BJ (cell line): ENCODE data around the gene EFCAB12. TPM values are rescaled to one million over a fixed set of nuclear protein-coding genes. Genes with fewer than 3 reads are reported as not detected.

Experiments used
- CTCF ChIA-PET: fragments of 350-600 bp; formaldehyde crosslinking; extraction: SDS; loops from one replicate; lab custom pipeline; 2021; ENCODE audit warnings: antibody characterized with exemption, inconsistent platforms; lab: Yijun Ruan, JAX
- POLR2A ChIA-PET: fragments of 300-600 bp; sonication (Branson Sonifier 250); formaldehyde crosslinking; extraction: SDS; loops from one replicate; lab custom pipeline; 2021; ENCODE audit warnings: antibody characterized with exemption; lab: Charles Lee
- DNase-seq: peaks from one replicate; pipeline ENCODE4 v3.0.0-alpha.2; 2011; ENCODE audit warnings: low read depth
- H3K27me3 ChIP-seq: 2 replicates; pipeline ENCODE4 v1.6.0; 2011; ENCODE audit warnings: low read length; ENCODE audit not compliant: control insufficient read depth, insufficient read depth
- H3K36me3 ChIP-seq: 2 replicates; pipeline ENCODE4 v1.5.1; 2011; ENCODE audit warnings: low read length; ENCODE audit not compliant: control insufficient read depth, insufficient read depth
- H3K4me3 ChIP-seq: 2 replicates; pipeline ENCODE4 v1.5.1; 2011; ENCODE audit warnings: low read depth, mild to moderate bottlenecking, control low read depth, low read length
- CTCF ChIP-seq: IDR thresholded peaks from 2 replicates; pipeline ENCODE4 v1.5.1; 2011; ENCODE audit warnings: low read depth, mild to moderate bottlenecking, control low read depth, inconsistent platforms, low read length, moderate library complexity; ENCODE audit not compliant: insufficient read depth
- polyA plus RNA-seq: library from polyadenylated mRNA; depleted of rRNA; stranded (reverse); fragments of >200 nt; gene quantifications from 2 replicates; pipeline ENCODE4 v1.2.3, GENCODE V29; 2011

The EFCAB12 gene
- polyA plus RNA-seq, 1 experiment: 0.02 TPM

- Histone ChIP-seq H3K4me3 (peak overlapping the region; percentile 78), H3K36me3 (peaks cover 2% of the 10 kb centered on the region; the same call in 1 of the 2 replicates), H3K27me3 (no peaks in the 10 kb centered on the region)
- ChIA-PET CTCF (interaction anchor here (0.7 to 3.0 kb wide), 5 partner anchors 24 to 501 kb away, joined by 3 to 8 read pairs (median 3); a partner anchor contains a TSS), POLR2A (no interaction called here)
- TF ChIP-seq CTCF: no peak
- DNase-seq: no peak
These were observed 12.3 kb upstream of the EFCAB12 start for GRCh38 chr3:129440618-129441190.

GRCh38 chr3:129439817-129440617, 11.6 kb upstream of the EFCAB12 start, which contains the start of the genes IFT122 and MBD4:
Gene IFT122 (plus strand): TSS chr3:129440224. CDS start chr3:129440331, 107 bp downstream.
Gene MBD4 (minus strand): TSS chr3:129439948. CDS start chr3:129439833, 115 bp downstream.
- Histone ChIP-seq H3K36me3 (peaks cover 2% of the 10 kb centered on the region; the same call in 1 of the 2 replicates), H3K27me3 (no peaks in the 10 kb centered on the region), H3K4me3 (peak within 1 kb of the TSS; percentile 94)
- ChIA-PET POLR2A (interaction anchor here (0.6 kb wide), 1 partner anchor 11 kb away, joined by 6 read pairs; no protein-coding TSS in a partner anchor), CTCF (interaction anchor here (0.6 to 3.0 kb wide), 6 partner anchors 24 to 210 kb away, joined by 3 to 8 read pairs (median 3); a partner anchor contains a TSS)
- no peak for TF ChIP-seq CTCF
- peak; percentile 98 for DNase-seq

GRCh38 chr3:129439226-129439816, 10.9 kb upstream of the EFCAB12 start:
- DNase-seq: no peak
- ChIA-PET CTCF (interaction anchor here (0.6 to 3.0 kb wide), 5 partner anchors 25 to 495 kb away, joined by 3 to 8 read pairs (median 3); no protein-coding TSS in a partner anchor), POLR2A (interaction anchor here (0.6 kb wide), 1 partner anchor 12 kb away, joined by 6 read pairs; no protein-coding TSS in a partner anchor)
- Histone ChIP-seq H3K27me3 (no peaks in the 10 kb centered on the region), H3K4me3 (peak overlapping the region; percentile 94), H3K36me3 (peaks cover 2% of the 10 kb centered on the region; the same call in 1 of the 2 replicates)
- TF ChIP-seq CTCF: no peak

- Histone ChIP-seq H3K27me3 (no peaks in the 10 kb centered on the region), H3K4me3 (no peak overlapping the region), H3K36me3 (peaks cover 12% of the 10 kb centered on the region)
- ChIA-PET CTCF (interaction anchor here (0.8 to 1.0 kb wide), 2 partner anchors 15 to 120 kb away, joined by 3 read pairs; no protein-coding TSS in a partner anchor), POLR2A (no interaction called here)
- no peak for DNase-seq
- no peak for TF ChIP-seq CTCF
These were observed 6.9 kb upstream of the EFCAB12 start for GRCh38 chr3:129435367-129435766.
